Left lung (tissue), 10 donors: ENCODE results near the gene ZNF205. TPM values are rescaled to one million over a fixed set of nuclear protein-coding genes. Genes with fewer than 3 reads are reported as not detected.
A peak's percentile ranks its signal among the peaks of the same experiment; 100 is the strongest.

ENCODE experiments used
- ATAC-seq: fragments of 200-7000 bp; cut with Tn5 transposase; one replicate; pipeline ENCODE4 v1.9.1; 2020; ENCODE audit warnings: moderate library complexity
- DNase-seq, 4 donors: peaks; one replicate each; pipeline ENCODE4 v3.0.0-alpha.2; 2013 to 2020
- H3K27ac ChIP-seq, 2 donors: fragments of 200-600 bp; sonication (generic) in 1 of 2; one replicate each; pipeline versions ENCODE4 v1.5.0 to v1.8.0; 2020 to 2021
- H3K27me3 ChIP-seq, 2 donors: fragments of 200-600 bp; sonication (generic) in 1 of 2; one replicate each; pipeline versions ENCODE4 v1.5.0 to v1.8.0; 2020 to 2021
- H3K36me3 ChIP-seq, 2 donors: fragments of 200-600 bp; sonication (generic) in 1 of 2; one replicate each; pipeline versions ENCODE4 v1.5.0 to v1.8.0; 2020 to 2021
- H3K4me1 ChIP-seq, 2 donors: fragments of 200-600 bp; one replicate each; pipeline ENCODE4 v1.8.0; 2021
- H3K4me3 ChIP-seq, 2 donors: fragments of 200-600 bp; sonication (generic) in 1 of 2; one replicate each; pipeline versions ENCODE4 v1.5.0 to v1.8.0; 2020 to 2021; ENCODE audit warnings: mild to moderate bottlenecking in 1 of 2
- H3K9me3 ChIP-seq, 2 donors: fragments of 200-600 bp; sonication (generic) in 1 of 2; one replicate each; pipeline versions ENCODE4 v1.5.0 to v1.8.0; 2020 to 2021
- intact Hi-C, 2 donors: fragments of 100-400 bp; cut with DNase I; formaldehyde crosslinking; loops; one replicate each; pipeline versions ENCODE4 v1.11.2 to v1.14.2; 2022
- polyA plus RNA-seq, 6 donors: library from polyadenylated mRNA; unstranded; fragments of 120-200 nt; gene quantifications; one replicate each; pipeline ENCODE4 v1.2.1, GENCODE V29; 2013; ENCODE audit not compliant: insufficient read length in 6 of 6
- total RNA-seq, 2 donors: library from RNA; stranded (reverse); fragmentation: NEBNext Ultra II Directional; extraction: Animal tissue kit (Norgen Biotek cat#: 25700); gene quantifications; one replicate each; pipeline ENCODE4 v1.2.1, GENCODE V29; 2021
- TF ChIP-seq, protein P1 (sequence below), 2 donors: fragments of 200-600 bp; sonication (generic) in 1 of 2; IDR thresholded peaks; one replicate each; pipeline versions ENCODE4 v1.5.0 to v1.8.0; 2021; ENCODE audit warnings: antibody characterized with exemption in 2 of 2
- donor health status: DM: no; HTN: yes; CAD: no.
- donor health status: DM: no; HTN: no; CAD: no.

The ZNF205 gene
- total and polyA plus RNA-seq, 8 donors = 9.7 to 17.6 (median 15.7) TPM

DNA sequence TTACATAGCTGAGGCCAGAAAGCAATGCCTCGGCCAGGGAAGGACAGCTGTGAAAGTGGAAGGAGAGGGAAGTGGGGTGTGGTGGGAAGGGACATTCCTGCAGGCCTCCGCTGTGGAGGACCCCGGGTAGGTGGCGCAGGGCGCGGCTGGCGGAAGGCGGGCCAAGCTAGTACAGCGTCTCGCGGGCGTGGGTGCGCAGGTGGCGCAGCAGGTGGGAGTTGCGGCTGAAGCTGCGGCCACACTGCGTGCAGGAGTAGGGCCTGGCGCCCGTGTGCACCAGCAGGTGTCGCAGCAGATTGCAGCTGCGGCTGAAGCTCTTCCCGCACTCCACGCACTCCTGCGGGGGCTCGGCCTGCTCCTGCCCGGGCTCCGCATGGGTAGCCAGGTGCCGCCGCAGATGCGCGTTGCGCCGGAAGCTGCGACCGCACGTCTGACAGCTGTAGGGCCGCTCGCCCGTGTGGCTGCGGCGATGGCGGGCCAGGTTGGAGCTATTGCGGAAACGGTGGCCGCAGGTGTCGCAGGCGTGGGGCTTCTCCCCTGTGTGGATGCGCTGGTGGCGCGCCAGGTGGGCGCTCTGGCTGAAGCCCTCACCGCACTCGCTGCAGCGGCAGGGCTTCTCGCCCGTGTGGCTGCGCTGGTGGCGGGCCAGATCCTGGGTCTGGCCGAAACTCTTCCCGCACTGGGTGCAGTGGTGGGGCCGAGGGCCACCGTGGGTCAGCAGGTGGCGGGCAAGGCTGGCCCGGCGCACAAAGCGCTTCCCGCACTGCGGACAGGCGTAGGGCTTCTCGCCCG, 23.3 kb upstream of the ZNF205 start:
- ATAC-seq = peak; percentile 63
- peaks cover 7 to 35% of the 10 kb centered on the region in 2 donors for H3K4me1 ChIP-seq
- H3K36me3 ChIP-seq = no peaks in the 10 kb centered on the region
- H3K4me3 ChIP-seq = no peak overlapping the region
- H3K9me3 ChIP-seq = no peaks in the 10 kb centered on the region
- DNase-seq = no peak
- H3K27me3 ChIP-seq = no peaks in the 10 kb centered on the region
- peak overlapping the region; percentile 47 to 48 for H3K27ac ChIP-seq
- intact Hi-C loops = no loop called here
- TF ChIP-seq, protein P1, sequence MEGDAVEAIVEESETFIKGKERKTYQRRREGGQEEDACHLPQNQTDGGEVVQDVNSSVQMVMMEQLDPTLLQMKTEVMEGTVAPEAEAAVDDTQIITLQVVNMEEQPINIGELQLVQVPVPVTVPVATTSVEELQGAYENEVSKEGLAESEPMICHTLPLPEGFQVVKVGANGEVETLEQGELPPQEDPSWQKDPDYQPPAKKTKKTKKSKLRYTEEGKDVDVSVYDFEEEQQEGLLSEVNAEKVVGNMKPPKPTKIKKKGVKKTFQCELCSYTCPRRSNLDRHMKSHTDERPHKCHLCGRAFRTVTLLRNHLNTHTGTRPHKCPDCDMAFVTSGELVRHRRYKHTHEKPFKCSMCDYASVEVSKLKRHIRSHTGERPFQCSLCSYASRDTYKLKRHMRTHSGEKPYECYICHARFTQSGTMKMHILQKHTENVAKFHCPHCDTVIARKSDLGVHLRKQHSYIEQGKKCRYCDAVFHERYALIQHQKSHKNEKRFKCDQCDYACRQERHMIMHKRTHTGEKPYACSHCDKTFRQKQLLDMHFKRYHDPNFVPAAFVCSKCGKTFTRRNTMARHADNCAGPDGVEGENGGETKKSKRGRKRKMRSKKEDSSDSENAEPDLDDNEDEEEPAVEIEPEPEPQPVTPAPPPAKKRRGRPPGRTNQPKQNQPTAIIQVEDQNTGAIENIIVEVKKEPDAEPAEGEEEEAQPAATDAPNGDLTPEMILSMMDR (IDR thresholded peaks at IDR 0.05) = no peak

DNA sequence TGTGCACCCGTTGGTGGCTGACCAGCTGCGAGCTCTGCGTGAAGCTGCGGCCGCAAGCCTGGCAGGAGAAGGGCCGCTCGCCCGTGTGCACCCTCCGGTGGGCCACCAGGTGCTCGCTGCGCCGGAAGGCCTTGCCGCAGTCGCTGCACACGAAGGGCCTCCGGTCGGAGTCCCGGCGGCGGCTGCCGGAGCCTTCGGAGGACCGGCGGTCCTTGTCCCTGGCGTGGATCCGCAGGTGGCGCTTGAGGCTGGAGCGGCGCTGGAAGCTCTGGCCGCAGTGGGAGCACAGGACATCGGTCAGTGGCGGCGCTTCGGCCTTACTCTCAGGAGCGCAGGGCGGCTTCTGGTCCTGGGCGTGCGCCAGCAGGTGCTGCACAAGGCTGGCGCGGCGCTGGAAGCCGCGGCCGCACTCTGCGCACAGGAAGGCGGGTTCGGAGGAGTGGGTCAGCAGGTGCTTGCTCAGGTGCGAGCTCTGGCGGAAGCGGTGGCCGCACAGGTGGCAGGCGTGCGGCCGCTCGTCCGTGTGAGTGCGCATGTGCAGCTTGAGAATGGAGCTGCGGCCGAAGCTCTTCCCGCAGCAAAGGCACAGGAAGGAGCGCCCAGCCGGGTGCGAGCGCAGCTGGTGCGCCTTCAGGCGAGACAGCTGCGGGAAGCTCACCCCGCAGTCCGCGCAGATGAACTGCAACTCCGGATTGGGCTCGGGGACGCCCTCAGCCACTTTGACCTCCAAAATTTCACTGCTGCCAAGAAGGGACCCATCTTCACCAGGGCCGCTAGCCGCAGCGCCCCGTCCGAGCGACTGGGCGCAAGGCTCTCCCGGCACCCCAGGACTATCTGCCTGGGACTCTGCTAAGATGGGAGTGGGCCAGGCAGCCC, 22.4 kb upstream of the ZNF205 start:
- peaks cover 7 to 32% of the 10 kb centered on the region in 2 donors for H3K4me1 ChIP-seq
- H3K27ac ChIP-seq = no peak overlapping the region
- no peaks in the 10 kb centered on the region for H3K9me3 ChIP-seq
- intact Hi-C loops = no loop called here
- TF ChIP-seq, protein P1 (IDR thresholded peaks at IDR 0.05) = no peak
- H3K27me3 ChIP-seq = no peaks in the 10 kb centered on the region
- H3K36me3 ChIP-seq = no peaks in the 10 kb centered on the region
- ATAC-seq (no peak), DNase-seq (no peak)
- no peak overlapping the region for H3K4me3 ChIP-seq

DNA sequence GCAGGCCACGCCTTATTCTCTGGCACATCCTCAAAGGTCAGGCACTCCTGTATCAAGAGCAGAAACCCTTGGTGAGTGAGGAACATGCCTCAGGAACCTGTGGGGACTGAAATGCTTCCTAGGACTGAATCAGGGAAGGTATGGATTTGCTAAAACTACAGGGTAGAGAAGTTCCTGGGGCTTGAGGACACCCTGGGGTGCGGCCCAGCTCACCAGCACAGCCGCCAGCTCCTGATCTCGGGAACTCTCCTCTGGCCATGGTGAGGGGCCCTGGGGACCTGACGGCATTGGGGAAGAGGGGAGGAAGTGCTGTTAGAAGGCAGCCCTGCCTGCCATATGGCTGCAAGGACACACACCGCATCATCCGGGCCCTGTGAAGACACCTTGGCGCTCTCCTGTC, 20.8 kb upstream of the ZNF205 start:
- Histone ChIP-seq H3K36me3 (no peaks in the 10 kb centered on the region), H3K9me3 (no peaks in the 10 kb centered on the region), H3K4me3 (no peak overlapping the region), H3K27ac (no peak overlapping the region), H3K27me3 (no peaks in the 10 kb centered on the region), H3K4me1 (peaks cover 7 to 28% of the 10 kb centered on the region in 2 donors)
- intact Hi-C loops = no loop called here
- DNase-seq (no peak), ATAC-seq (no peak)
- TF ChIP-seq, protein P1 (IDR thresholded peaks at IDR 0.05) = no peak

DNA sequence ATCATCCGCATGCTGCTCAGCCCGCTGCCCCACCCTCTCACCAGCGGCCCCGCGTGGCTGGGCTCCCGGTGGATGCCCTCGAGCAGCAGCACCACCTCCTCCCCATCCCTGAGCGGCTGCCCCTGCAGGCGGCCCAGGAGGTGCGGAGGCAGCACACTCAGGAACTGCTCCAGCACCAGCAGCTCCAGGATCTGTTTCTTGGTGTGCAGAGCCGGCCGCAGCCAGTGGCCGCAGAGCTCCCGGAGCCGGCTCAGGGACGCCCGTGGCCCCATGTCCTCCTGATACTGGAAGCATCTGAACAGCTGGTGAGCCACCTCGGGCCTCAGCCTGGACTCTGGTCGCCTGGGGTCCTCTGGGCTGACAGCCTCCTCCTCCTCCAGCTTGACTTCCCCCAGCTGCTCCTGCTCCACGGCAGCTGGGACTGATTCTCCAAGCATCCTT, 19.9 kb upstream of the ZNF205 start:
- no peaks in the 10 kb centered on the region for H3K36me3 ChIP-seq
- TF ChIP-seq, protein P1 (IDR thresholded peaks at IDR 0.05) = no peak
- no peaks in the 10 kb centered on the region for H3K9me3 ChIP-seq
- peaks cover 3 to 25% of the 10 kb centered on the region in 2 donors for H3K4me1 ChIP-seq
- H3K27me3 ChIP-seq = no peaks in the 10 kb centered on the region
- intact Hi-C loops = no loop called here
- DNase-seq (no peak), ATAC-seq (no peak)
- H3K4me3 ChIP-seq = no peak overlapping the region
- no peak overlapping the region for H3K27ac ChIP-seq
